ENCODE measurements around the gene GALNT10.

GALNT10 gene

DNA sequence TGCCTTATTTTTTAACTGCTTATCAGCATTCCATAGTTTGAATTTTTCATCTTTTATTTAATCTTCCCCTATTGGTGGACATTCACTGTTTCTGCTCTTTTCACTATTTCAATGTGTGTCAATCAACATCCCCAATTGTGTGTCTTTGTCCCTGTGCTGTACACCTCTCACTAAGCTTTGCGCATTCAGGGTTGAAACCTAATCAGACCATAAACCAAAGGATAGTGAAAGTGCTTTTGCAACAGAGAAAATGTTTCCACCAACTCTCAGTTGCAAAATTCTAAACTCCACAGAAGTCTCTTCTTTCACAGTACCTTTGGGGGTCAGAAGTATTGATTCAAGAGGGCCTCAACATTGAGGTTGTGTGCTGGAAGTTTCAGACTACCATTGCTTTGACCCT is 128.2 kb downstream of the GALNT10 start:
- H3K27me3 ChIP-seq (ENCODE audit: control insufficient read depth in 1 of 2, insufficient read depth in 2 of 2, low read length in 2 of 2), result no peaks in the 10 kb centered on the region
- H3K9ac ChIP-seq (ENCODE audit: low read length), result no peak overlapping the region
- no peaks in the 10 kb centered on the region for H3K9me3 ChIP-seq (ENCODE audit: low read length)
- H3K4me1 ChIP-seq (ENCODE audit: insufficient read depth, low read length), result no peaks in the 10 kb centered on the region
- H3K4me3 ChIP-seq (ENCODE audit: low read depth in 1 of 2, low read length in 2 of 2), result no peak overlapping the region
- no peaks in the 10 kb centered on the region for H3K36me3 ChIP-seq (ENCODE audit: insufficient read depth, low read length)
- H3K27ac ChIP-seq (ENCODE audit: low read depth, low read length), result no peak overlapping the region

DNA sequence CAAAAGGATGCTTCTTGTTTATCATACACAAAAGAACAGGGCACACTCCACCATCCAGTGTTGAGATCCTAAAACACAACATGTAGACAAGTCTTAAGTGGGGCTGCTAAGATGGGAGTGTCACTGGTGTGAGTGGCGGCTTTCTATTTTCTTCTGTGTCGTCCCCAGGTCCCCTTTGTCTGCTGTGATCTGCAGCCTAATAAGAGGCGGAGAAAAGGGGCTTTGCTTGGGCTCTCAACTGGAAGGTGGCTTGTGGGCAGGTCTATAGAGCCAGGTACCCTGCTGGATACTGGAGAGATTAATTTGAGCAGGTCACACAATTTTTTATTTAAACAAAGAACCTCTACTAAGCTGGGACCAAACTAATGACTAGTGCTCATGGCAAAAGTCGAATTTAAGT is 129.2 kb downstream of the GALNT10 start:
- no peaks in the 10 kb centered on the region for H3K36me3 ChIP-seq (ENCODE audit: insufficient read depth, low read length)
- H3K27ac ChIP-seq (ENCODE audit: low read depth, low read length), result no peak overlapping the region
- H3K27me3 ChIP-seq (ENCODE audit: control insufficient read depth in 1 of 2, insufficient read depth in 2 of 2, low read length in 2 of 2), result no peaks in the 10 kb centered on the region
- H3K4me1 ChIP-seq (ENCODE audit: insufficient read depth, low read length), result no peaks in the 10 kb centered on the region
- no peak overlapping the region for H3K9ac ChIP-seq (ENCODE audit: low read length)
- H3K4me3 ChIP-seq (ENCODE audit: low read depth in 1 of 2, low read length in 2 of 2), result no peak overlapping the region
- H3K9me3 ChIP-seq (ENCODE audit: low read length), result no peaks in the 10 kb centered on the region

DNA sequence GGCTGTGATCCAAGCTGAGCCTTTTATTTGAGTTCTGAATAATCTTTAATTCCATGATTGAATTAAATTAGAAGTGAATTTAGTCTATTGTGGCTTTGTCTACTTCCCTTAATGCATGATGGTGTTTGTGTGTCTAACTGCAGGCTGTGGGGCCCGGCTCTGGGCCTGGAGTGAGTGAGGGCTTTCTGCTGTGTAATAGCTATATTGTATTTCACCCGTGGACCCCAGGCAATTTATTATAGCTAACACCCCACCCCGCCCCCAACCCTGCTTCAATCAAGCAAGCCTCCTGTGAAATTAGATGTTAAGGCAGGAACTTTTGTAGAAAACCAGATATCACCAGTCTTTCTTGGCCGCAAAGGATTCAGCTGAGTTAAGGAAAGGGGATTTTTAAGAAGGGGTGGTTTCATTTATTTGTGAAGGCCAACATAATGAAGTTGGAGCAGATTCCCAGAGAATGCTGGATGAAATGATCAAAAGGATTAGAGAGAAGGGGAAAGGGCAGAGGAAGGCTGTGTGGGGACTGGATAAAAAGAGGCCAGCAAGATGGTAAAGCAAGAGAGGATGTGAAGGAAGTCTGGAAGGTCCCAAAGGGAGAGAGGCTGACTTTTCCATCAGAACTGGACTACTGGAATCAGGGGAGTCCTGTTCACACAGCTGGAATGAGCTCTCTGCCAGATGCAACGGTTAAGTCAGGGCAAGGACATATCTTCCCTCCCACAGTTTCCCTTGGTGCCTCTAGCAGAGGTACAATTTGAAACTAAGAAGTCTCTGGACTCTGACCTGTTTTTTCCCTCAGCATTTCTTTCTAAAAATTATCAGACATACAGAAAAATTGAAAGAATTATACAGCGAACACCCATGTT is 129.9 kb downstream of the GALNT10 start:
- Histone ChIP-seq H3K9ac (ENCODE audit: low read length) (no peak overlapping the region), H3K36me3 (ENCODE audit: insufficient read depth, low read length) (no peaks in the 10 kb centered on the region), H3K4me1 (ENCODE audit: insufficient read depth, low read length) (no peaks in the 10 kb centered on the region), H3K4me3 (ENCODE audit: low read depth in 1 of 2, low read length in 2 of 2) (no peak overlapping the region), H3K27me3 (ENCODE audit: control insufficient read depth in 1 of 2, insufficient read depth in 2 of 2, low read length in 2 of 2) (no peaks in the 10 kb centered on the region), H3K9me3 (ENCODE audit: low read length) (no peaks in the 10 kb centered on the region), H3K27ac (ENCODE audit: low read depth, low read length) (no peak overlapping the region)

GRCh38 chr5:154321546-154321945 is 131.0 kb downstream of the GALNT10 start:
- Histone ChIP-seq H3K9me3 (ENCODE audit: low read length) (no peaks in the 10 kb centered on the region), H3K27me3 (ENCODE audit: control insufficient read depth in 1 of 2, insufficient read depth in 2 of 2, low read length in 2 of 2) (no peaks in the 10 kb centered on the region), H3K4me3 (ENCODE audit: low read depth in 1 of 2, low read length in 2 of 2) (no peak overlapping the region), H3K9ac (ENCODE audit: low read length) (no peak overlapping the region), H3K27ac (ENCODE audit: low read depth, low read length) (no peak overlapping the region), H3K36me3 (ENCODE audit: insufficient read depth, low read length) (no peaks in the 10 kb centered on the region), H3K4me1 (ENCODE audit: insufficient read depth, low read length) (no peaks in the 10 kb centered on the region)

- H3K36me3 ChIP-seq (ENCODE audit: insufficient read depth, low read length), result no peaks in the 10 kb centered on the region
- H3K9me3 ChIP-seq (ENCODE audit: low read length), result no peaks in the 10 kb centered on the region
- no peak overlapping the region for H3K9ac ChIP-seq (ENCODE audit: low read length)
- H3K27ac ChIP-seq (ENCODE audit: low read depth, low read length), result no peak overlapping the region
- no peaks in the 10 kb centered on the region for H3K27me3 ChIP-seq (ENCODE audit: control insufficient read depth in 1 of 2, insufficient read depth in 2 of 2, low read length in 2 of 2)
- H3K4me1 ChIP-seq (ENCODE audit: insufficient read depth, low read length), result no peaks in the 10 kb centered on the region
- no peak overlapping the region for H3K4me3 ChIP-seq (ENCODE audit: low read depth in 1 of 2, low read length in 2 of 2)
Measured at GRCh38 chr5:154324033-154324432, 133.5 kb downstream of the GALNT10 start.

- Histone ChIP-seq H3K9ac (ENCODE audit: low read length) (no peak overlapping the region), H3K4me1 (ENCODE audit: insufficient read depth, low read length) (no peaks in the 10 kb centered on the region), H3K27me3 (ENCODE audit: control insufficient read depth in 1 of 2, insufficient read depth in 2 of 2, low read length in 2 of 2) (no peaks in the 10 kb centered on the region), H3K36me3 (ENCODE audit: insufficient read depth, low read length) (peaks cover 7% of the 10 kb centered on the region), H3K4me3 (ENCODE audit: low read depth in 1 of 2, low read length in 2 of 2) (no peak overlapping the region), H3K9me3 (ENCODE audit: low read length) (no peaks in the 10 kb centered on the region), H3K27ac (ENCODE audit: low read depth, low read length) (no peak overlapping the region)
Measured at GRCh38 chr5:154325566-154325965, 135.0 kb downstream of the GALNT10 start.

DNA sequence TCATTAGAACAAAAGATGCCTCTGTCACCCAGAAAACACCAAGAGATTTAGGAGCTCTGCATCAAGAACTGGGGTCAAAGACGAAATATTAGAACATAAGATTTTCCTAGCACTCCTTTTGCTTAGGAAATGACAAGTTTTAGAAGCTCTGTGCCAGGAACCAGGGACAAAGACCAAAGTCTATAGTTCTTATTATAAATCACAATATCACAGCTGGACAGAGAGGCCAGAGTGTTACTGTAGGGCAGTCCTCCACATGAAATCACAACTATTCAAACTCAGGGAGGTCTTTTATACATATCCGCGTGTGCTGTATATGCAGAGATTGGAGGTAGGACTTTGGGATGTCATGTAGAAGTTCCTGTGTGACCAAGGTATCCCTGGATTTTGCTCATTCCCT is 138.5 kb downstream of the GALNT10 start:
- Histone ChIP-seq H3K9ac (ENCODE audit: low read length) (no peak overlapping the region), H3K4me1 (ENCODE audit: insufficient read depth, low read length) (no peaks in the 10 kb centered on the region), H3K27ac (ENCODE audit: low read depth, low read length) (no peak overlapping the region), H3K36me3 (ENCODE audit: insufficient read depth, low read length) (peaks cover 7% of the 10 kb centered on the region), H3K4me3 (ENCODE audit: low read depth in 1 of 2, low read length in 2 of 2) (no peak overlapping the region), H3K9me3 (ENCODE audit: low read length) (no peaks in the 10 kb centered on the region), H3K27me3 (ENCODE audit: control insufficient read depth in 1 of 2, insufficient read depth in 2 of 2, low read length in 2 of 2) (no peaks in the 10 kb centered on the region)

- H3K27me3 ChIP-seq (ENCODE audit: control insufficient read depth in 1 of 2, insufficient read depth in 2 of 2, low read length in 2 of 2), result no peaks in the 10 kb centered on the region
- no peak overlapping the region for H3K9ac ChIP-seq (ENCODE audit: low read length)
- peaks cover 7% of the 10 kb centered on the region for H3K36me3 ChIP-seq (ENCODE audit: insufficient read depth, low read length)
- H3K4me3 ChIP-seq (ENCODE audit: low read depth in 1 of 2, low read length in 2 of 2), result no peak overlapping the region
- no peaks in the 10 kb centered on the region for H3K4me1 ChIP-seq (ENCODE audit: insufficient read depth, low read length)
- no peaks in the 10 kb centered on the region for H3K9me3 ChIP-seq (ENCODE audit: low read length)
- no peak overlapping the region for H3K27ac ChIP-seq (ENCODE audit: low read depth, low read length)
Measured at GRCh38 chr5:154329519-154330040, 139.0 kb downstream of the GALNT10 start.

DNA sequence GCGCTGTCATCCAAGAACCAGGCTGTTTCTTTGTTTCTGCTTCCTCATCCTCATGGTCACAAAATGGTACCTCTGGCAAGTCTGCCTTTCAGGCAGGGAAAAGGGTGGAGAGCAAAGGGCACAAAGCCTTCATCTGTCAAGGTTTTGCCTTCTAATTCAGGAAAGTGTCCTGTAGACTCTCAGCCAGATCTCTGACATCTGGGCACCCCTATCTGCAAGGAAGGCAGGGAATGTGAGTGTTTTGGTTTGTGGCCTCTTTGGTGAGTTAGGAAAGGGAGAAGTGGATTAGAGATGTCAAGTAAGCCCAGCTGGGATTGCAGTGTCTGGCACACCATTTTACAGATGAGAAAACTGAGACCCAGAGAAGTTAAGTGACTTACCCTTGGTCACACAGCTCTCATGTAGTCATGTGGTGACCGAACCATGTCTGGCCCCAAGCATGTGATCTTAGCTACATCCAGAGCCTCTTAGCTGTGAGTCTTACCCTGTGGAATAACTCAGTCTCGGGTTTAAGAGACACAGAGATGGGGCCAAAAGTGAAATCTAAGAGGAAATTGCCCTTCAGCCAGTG is 139.6 kb downstream of the GALNT10 start:
- Histone ChIP-seq H3K27ac (ENCODE audit: low read depth, low read length) (no peak overlapping the region), H3K9ac (ENCODE audit: low read length) (no peak overlapping the region), H3K4me1 (ENCODE audit: insufficient read depth, low read length) (no peaks in the 10 kb centered on the region), H3K27me3 (ENCODE audit: control insufficient read depth in 1 of 2, insufficient read depth in 2 of 2, low read length in 2 of 2) (no peaks in the 10 kb centered on the region), H3K9me3 (ENCODE audit: low read length) (no peaks in the 10 kb centered on the region), H3K36me3 (ENCODE audit: insufficient read depth, low read length) (peaks cover 7% of the 10 kb centered on the region), H3K4me3 (ENCODE audit: low read depth in 1 of 2, low read length in 2 of 2) (no peak overlapping the region)

- H3K27me3 ChIP-seq (ENCODE audit: control insufficient read depth in 1 of 2, insufficient read depth in 2 of 2, low read length in 2 of 2), result no peaks in the 10 kb centered on the region
- H3K9ac ChIP-seq (ENCODE audit: low read length), result no peak overlapping the region
- no peak overlapping the region for H3K4me3 ChIP-seq (ENCODE audit: low read depth in 1 of 2, low read length in 2 of 2)
- peaks cover 7% of the 10 kb centered on the region for H3K36me3 ChIP-seq (ENCODE audit: insufficient read depth, low read length)
- H3K4me1 ChIP-seq (ENCODE audit: insufficient read depth, low read length), result no peaks in the 10 kb centered on the region
- no peaks in the 10 kb centered on the region for H3K9me3 ChIP-seq (ENCODE audit: low read length)
- H3K27ac ChIP-seq (ENCODE audit: low read depth, low read length), result no peak overlapping the region
Measured at GRCh38 chr5:154331232-154331631, 140.7 kb downstream of the GALNT10 start.

- H3K9ac ChIP-seq (ENCODE audit: low read length), result no peak overlapping the region
- no peak overlapping the region for H3K27ac ChIP-seq (ENCODE audit: low read depth, low read length)
- H3K27me3 ChIP-seq (ENCODE audit: control insufficient read depth in 1 of 2, insufficient read depth in 2 of 2, low read length in 2 of 2), result no peaks in the 10 kb centered on the region
- no peak overlapping the region for H3K4me3 ChIP-seq (ENCODE audit: low read depth in 1 of 2, low read length in 2 of 2)
- no peaks in the 10 kb centered on the region for H3K4me1 ChIP-seq (ENCODE audit: insufficient read depth, low read length)
- peaks cover 7% of the 10 kb centered on the region for H3K36me3 ChIP-seq (ENCODE audit: insufficient read depth, low read length)
- H3K9me3 ChIP-seq (ENCODE audit: low read length), result no peaks in the 10 kb centered on the region
Measured at GRCh38 chr5:154331924-154332323, 141.4 kb downstream of the GALNT10 start.

All from muscle layer of colon (tissue), 2 donors.